Astrocyte (in vitro differentiated cells and primary cell): ENCODE results near the gene MIEF2. TPM values are rescaled to one million over a fixed set of nuclear protein-coding genes. Genes with fewer than 3 reads are reported as not detected.
A peak's percentile ranks its signal among the peaks of the same experiment; 100 is the strongest.

Experiments
- DNase-seq: peaks from one replicate; pipeline ENCODE4 v3.0.0-alpha.2; 2010; ENCODE audit warnings: low read depth
- FAIRE-seq: peaks from 2 replicates; lab custom pipeline; 2011; peaks lifted over from hg19 to GRCh38; lab: Jason Lieb, UNC
- H2AFZ ChIP-seq: 2 replicates; pipeline ENCODE4 v1.6.0; 2012; ENCODE audit warnings: low read depth, low read length, inconsistent platforms
- H3K27ac ChIP-seq: 2 replicates; pipeline ENCODE4 v1.5.1; 2011; ENCODE audit warnings: low read depth, low read length, inconsistent platforms
- H3K27me3 ChIP-seq: 2 replicates; pipeline ENCODE4 v1.6.0; 2011; ENCODE audit warnings: low read length, inconsistent platforms; ENCODE audit not compliant: insufficient read depth
- H3K36me3 ChIP-seq: 2 replicates; pipeline ENCODE4 v1.5.1; 2011; ENCODE audit warnings: low read length, inconsistent platforms; ENCODE audit not compliant: insufficient read depth
- H3K4me1 ChIP-seq: 2 replicates; pipeline ENCODE4 v1.5.1; 2011; ENCODE audit warnings: low read length, inconsistent platforms; ENCODE audit not compliant: insufficient read depth
- H3K4me2 ChIP-seq: 2 replicates; pipeline ENCODE4 v1.6.0; 2012; ENCODE audit warnings: low read length, inconsistent platforms
- H3K4me3 ChIP-seq: 2 replicates; pipeline ENCODE4 v1.5.1; 2011; ENCODE audit warnings: low read depth, mild to moderate bottlenecking, low read length, inconsistent platforms; ENCODE audit not compliant: insufficient read depth
- H3K79me2 ChIP-seq: 2 replicates; pipeline ENCODE4 v1.6.0; 2012; ENCODE audit warnings: mild to moderate bottlenecking, low read length, inconsistent platforms; ENCODE audit not compliant: insufficient read depth
- H3K9ac ChIP-seq: 2 replicates; pipeline ENCODE4 v1.6.0; 2012; ENCODE audit warnings: mild to moderate bottlenecking, low read length, inconsistent platforms
- H3K9me3 ChIP-seq: 2 replicates; pipeline ENCODE4 v1.5.1; 2012; ENCODE audit warnings: low read depth, mild to moderate bottlenecking, low read length, inconsistent platforms; ENCODE audit not compliant: insufficient read depth
- H4K20me1 ChIP-seq: 2 replicates; pipeline ENCODE4 v1.6.0; 2012; ENCODE audit warnings: low read length, inconsistent platforms; ENCODE audit not compliant: insufficient read depth
- H3K27ac Mint-ChIP-seq: one replicate; pipeline ENCODE4 v1.8.0; 2021; ENCODE audit warnings: mild to moderate bottlenecking, mixed read lengths; ENCODE audit not compliant: unreplicated experiment
- H3K27me3 Mint-ChIP-seq: one replicate; pipeline ENCODE4 v1.8.0; 2021; ENCODE audit warnings: low read depth, mixed read lengths; ENCODE audit not compliant: unreplicated experiment
- H3K36me3 Mint-ChIP-seq: one replicate; pipeline ENCODE4 v1.8.0; 2021; ENCODE audit warnings: low read depth, mixed read lengths; ENCODE audit not compliant: unreplicated experiment
- H3K4me1 Mint-ChIP-seq: one replicate; pipeline ENCODE4 v1.8.0; 2021; ENCODE audit warnings: low read depth, mixed read lengths; ENCODE audit not compliant: unreplicated experiment
- H3K4me3 Mint-ChIP-seq: one replicate; pipeline ENCODE4 v1.8.0; 2021; ENCODE audit warnings: mild to moderate bottlenecking, moderate library complexity, mixed read lengths; ENCODE audit not compliant: unreplicated experiment
- H3K9me3 Mint-ChIP-seq: one replicate; pipeline ENCODE4 v1.8.0; 2021; ENCODE audit warnings: mild to moderate bottlenecking, mixed read lengths; ENCODE audit not compliant: unreplicated experiment
- EZH2 ChIP-seq: IDR thresholded peaks from 2 replicates; pipeline ENCODE4 v1.6.1; 2012; ENCODE audit warnings: mild to moderate bottlenecking, low read length, inconsistent platforms; ENCODE audit not compliant: insufficient read depth
- total RNA-seq: library from RNA; stranded (reverse); gene quantifications from 2 replicates; pipeline ENCODE4 v1.2.1, GENCODE V29; 2021
- TF ChIP-seq, protein P1 (sequence below): IDR thresholded peaks from 2 replicates; pipeline ENCODE4 v1.5.1; 2011; ENCODE audit warnings: low read depth, mild to moderate bottlenecking, inconsistent platforms, low read length, moderate library complexity; ENCODE audit not compliant: insufficient read depth

The MIEF2 gene
- total RNA-seq, 1 donor from 2014 or later: 14.1 TPM

DNA sequence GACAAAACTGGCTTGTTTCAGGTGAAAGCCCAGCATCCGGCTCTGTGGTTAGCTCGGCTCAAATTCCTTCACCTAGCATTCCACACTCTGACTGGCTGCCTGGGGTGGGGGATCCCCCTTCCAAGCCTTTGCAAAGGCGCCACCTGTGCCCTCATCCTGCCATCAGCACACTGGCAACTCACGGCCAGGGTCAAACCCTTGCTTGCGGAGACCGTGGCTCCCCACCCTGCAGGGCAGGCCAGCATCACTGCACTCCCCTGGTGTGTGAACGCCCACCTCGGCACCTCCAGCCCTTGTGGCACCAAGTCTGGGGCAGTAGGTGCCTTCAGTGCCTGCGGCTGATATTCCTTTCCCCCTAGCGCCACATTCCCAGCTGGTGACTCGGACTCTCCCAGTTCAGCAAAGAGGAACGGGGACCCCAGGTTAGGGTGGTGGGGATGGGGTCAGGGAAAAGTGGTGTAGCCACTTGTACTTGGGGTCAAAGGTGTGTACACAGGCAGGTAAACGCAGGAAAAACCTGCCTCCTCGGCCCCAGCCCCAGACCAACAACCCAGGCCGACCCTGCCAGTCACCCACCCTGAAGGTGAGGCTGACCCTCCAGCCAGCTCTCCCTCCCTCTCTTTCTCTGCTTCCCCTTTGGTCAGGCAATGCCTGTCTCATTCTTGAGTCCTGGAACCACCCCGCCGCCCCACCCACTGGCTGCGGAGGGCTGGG lies 3.0 kb upstream of the MIEF2 start:
- Histone ChIP-seq H3K4me2 (peak overlapping the region; percentile 92), H3K9me3 (no peaks in the 10 kb centered on the region), H2AFZ (no peak overlapping the region), H3K9ac (peak overlapping the region; percentile 95), H4K20me1 (peaks cover 59% of the 10 kb centered on the region), H3K36me3 (peaks cover 14% of the 10 kb centered on the region), H3K27ac (peak overlapping the region; percentile 90), H3K79me2 (peaks cover 63% of the 10 kb centered on the region), H3K27me3 (no peaks in the 10 kb centered on the region), H3K4me3 (peak overlapping the region; percentile 84), H3K4me1 (peaks cover 26% of the 10 kb centered on the region)
- H3K4me3 Mint-ChIP-seq: peak overlapping the region; percentile 98
- peaks cover 21% of the 10 kb centered on the region for H3K4me1 Mint-ChIP-seq
- FAIRE-seq (no peak), DNase-seq (peak; percentile 26)
- H3K27ac Mint-ChIP-seq: peak overlapping the region; percentile 97
- H3K36me3 Mint-ChIP-seq: peaks cover 7% of the 10 kb centered on the region
- H3K27me3 Mint-ChIP-seq: no peaks in the 10 kb centered on the region
- no peaks in the 10 kb centered on the region for H3K9me3 Mint-ChIP-seq
- TF ChIP-seq, protein P1, sequence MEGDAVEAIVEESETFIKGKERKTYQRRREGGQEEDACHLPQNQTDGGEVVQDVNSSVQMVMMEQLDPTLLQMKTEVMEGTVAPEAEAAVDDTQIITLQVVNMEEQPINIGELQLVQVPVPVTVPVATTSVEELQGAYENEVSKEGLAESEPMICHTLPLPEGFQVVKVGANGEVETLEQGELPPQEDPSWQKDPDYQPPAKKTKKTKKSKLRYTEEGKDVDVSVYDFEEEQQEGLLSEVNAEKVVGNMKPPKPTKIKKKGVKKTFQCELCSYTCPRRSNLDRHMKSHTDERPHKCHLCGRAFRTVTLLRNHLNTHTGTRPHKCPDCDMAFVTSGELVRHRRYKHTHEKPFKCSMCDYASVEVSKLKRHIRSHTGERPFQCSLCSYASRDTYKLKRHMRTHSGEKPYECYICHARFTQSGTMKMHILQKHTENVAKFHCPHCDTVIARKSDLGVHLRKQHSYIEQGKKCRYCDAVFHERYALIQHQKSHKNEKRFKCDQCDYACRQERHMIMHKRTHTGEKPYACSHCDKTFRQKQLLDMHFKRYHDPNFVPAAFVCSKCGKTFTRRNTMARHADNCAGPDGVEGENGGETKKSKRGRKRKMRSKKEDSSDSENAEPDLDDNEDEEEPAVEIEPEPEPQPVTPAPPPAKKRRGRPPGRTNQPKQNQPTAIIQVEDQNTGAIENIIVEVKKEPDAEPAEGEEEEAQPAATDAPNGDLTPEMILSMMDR: no peak
- TF ChIP-seq EZH2: no peak

DNA sequence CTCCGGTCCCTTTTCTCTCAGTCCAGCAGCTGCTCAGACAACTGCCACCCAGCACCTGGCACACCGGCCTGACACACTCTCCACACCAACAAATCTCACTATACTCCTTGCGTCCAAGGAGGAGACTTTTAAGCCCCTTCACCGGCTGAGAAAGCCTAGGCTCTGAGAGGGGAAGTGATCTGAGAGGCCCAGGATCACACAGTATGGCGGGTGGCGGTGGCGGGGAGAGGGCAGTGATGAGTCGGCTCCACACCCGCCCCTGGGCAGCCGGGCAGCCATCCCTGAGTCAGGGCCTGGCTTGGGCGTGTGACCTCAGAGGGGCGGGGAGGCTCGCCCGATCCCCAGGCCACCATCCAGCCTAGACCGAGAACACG lies 2.5 kb upstream of the MIEF2 start:
- Histone ChIP-seq H3K79me2 (peaks cover 65% of the 10 kb centered on the region), H3K9ac (peak overlapping the region; percentile 95), H3K27ac (peak overlapping the region; percentile 90), H4K20me1 (peaks cover 57% of the 10 kb centered on the region), H3K36me3 (peaks cover 11% of the 10 kb centered on the region), H3K4me1 (peaks cover 26% of the 10 kb centered on the region), H3K4me2 (peak overlapping the region; percentile 92), H3K9me3 (no peaks in the 10 kb centered on the region), H3K27me3 (no peaks in the 10 kb centered on the region), H2AFZ (peak overlapping the region; percentile 90), H3K4me3 (peak overlapping the region; percentile 84)
- H3K27me3 Mint-ChIP-seq: no peaks in the 10 kb centered on the region
- peak overlapping the region; percentile 97 for H3K27ac Mint-ChIP-seq
- no peak for FAIRE-seq
- peak; percentile 46 for DNase-seq
- H3K4me3 Mint-ChIP-seq: peak overlapping the region; percentile 98
- H3K9me3 Mint-ChIP-seq: no peaks in the 10 kb centered on the region
- TF ChIP-seq, protein P1: no peak
- TF ChIP-seq EZH2: no peak
- H3K4me1 Mint-ChIP-seq: peaks cover 21% of the 10 kb centered on the region
- H3K36me3 Mint-ChIP-seq: peaks cover 3% of the 10 kb centered on the region
